Measurements from ENCODE around the gene HSPB6. TPM values are rescaled to one million over a fixed set of nuclear protein-coding genes. Genes with fewer than 3 reads are reported as not detected.

Gene HSPB6
- total and polyA plus RNA-seq, 2 of the 8 experiments (the other 6 are each of a cell fraction or from before 2014, with no cell fraction given): 0.91 TPM; not detected in 1

DNA sequence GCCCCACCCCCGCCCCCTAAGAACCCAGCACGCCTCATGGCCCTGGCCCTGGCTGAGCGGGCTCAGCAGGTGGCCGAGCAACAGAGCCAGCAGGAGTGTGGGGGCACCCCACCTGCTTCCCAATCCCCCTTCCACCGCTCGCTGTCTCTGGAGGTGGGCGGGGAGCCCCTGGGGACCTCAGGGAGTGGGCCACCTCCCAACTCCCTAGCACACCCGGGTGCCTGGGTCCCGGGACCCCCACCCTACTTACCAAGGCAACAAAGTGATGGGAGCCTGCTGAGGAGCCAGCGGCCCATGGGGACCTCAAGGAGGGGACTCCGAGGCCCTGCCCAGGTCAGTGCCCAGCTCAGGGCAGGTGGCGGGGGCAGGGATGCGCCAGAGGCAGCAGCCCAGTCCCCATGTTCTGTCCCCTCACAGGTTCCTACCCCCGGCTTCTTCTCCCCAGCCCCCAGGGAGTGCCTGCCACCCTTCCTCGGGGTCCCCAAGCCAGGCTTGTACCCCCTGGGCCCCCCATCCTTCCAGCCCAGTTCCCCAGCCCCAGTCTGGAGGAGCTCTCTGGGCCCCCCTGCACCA lies 30.5 kb upstream of the HSPB6 start:
- H3K4me2 ChIP-seq (ENCODE audit: insufficient read depth in 1 of 2, low read depth in 2 of 2, low read length in 2 of 2): no peak overlapping the region
- TF ChIP-seq SAP30 (IDR thresholded peaks at IDR 0.05; ENCODE audit: insufficient read depth, insufficient replicate concordance, low read length) (no peak), SIN3A (conservative IDR thresholded peaks at IDR 0.05 in 1 of 2, IDR thresholded peaks at IDR 0.05 in 1 of 2; ENCODE audit: low read depth in 1 of 2, low read length in 2 of 2) (no peak), CEBPB (IDR thresholded peaks at IDR 0.05; ENCODE audit: low read depth, low read length) (no peak), RBBP5 (IDR thresholded peaks at IDR 0.05; ENCODE audit: borderline replicate concordance, low read depth, low read length) (no peak), BRCA1 (IDR thresholded peaks at IDR 0.05; ENCODE audit: low read depth, low read length) (no peak), POLR2A (IDR thresholded peaks at IDR 0.05; ENCODE audit: control extremely low read depth in 1 of 2, low read depth in 2 of 2, low read length in 2 of 2) (no peak), SIX5 (IDR thresholded peaks at IDR 0.05; ENCODE audit: low read depth, low read length) (no peak), GTF2F1 (IDR thresholded peaks at IDR 0.05; ENCODE audit: borderline replicate concordance, low read depth, low read length) (no peak), RXRA (IDR thresholded peaks at IDR 0.05; ENCODE audit: insufficient read depth, low read depth, low read length) (no peak), TEAD4 (IDR thresholded peaks at IDR 0.05; ENCODE audit: low read depth, low read length) (no peak)
- H4K5ac ChIP-seq (ENCODE audit: insufficient read length, low read depth, low read length): no peak overlapping the region
- H2BK15ac ChIP-seq (ENCODE audit: low read length): no peak overlapping the region
- H2BK20ac ChIP-seq (ENCODE audit: low read length): no peak overlapping the region
- H2AFZ ChIP-seq (ENCODE audit: low read length): no peak overlapping the region
- DNase-seq (ENCODE audit: low read depth in 1 of 2, low spot score in 2 of 2): no peak
- H3K23ac ChIP-seq (ENCODE audit: insufficient read length): no peak overlapping the region
- 87% methylated on average over 6 of the region's 15 CpGs; no CpG with 5 or more reads in 1 of the 2 experiments for WGBS, 2 experiments (ENCODE audit: extremely low coverage in 1 of 2, insufficient coverage in 1 of 2, insufficient read length in 1 of 2, insufficient replicate concordance in 2 of 2, low coverage in 1 of 2, low lambda C conversion rate in 2 of 2, missing lambda C conversion rate in 1 of 2)
- no peak overlapping the region for H2BK5ac ChIP-seq (ENCODE audit: low read depth, low read length)
- H3K27me3 ChIP-seq (replicated peaks in 1 of 4; ENCODE audit: control insufficient read depth in 3 of 4, extremely low read depth in 1 of 4, insufficient read depth in 3 of 4, low read length in 3 of 4): no peaks in the 10 kb centered on the region; a peak in 1 of 7 replicates
- H2BK12ac ChIP-seq (ENCODE audit: low read depth, low read length): no peak overlapping the region
- H3K4me1 ChIP-seq (replicated peaks in 1 of 4; ENCODE audit: control insufficient read depth in 3 of 4, insufficient read depth in 4 of 4, low read length in 3 of 4): peaks cover 0 to 11% (median 4%) of the 10 kb centered on the region in 4 experiments; a peak in 5 of 7 replicates
- H3K18ac ChIP-seq (ENCODE audit: extremely low read depth, low read length): no peak overlapping the region
- H3K79me2 ChIP-seq (ENCODE audit: control insufficient read depth in 1 of 2, insufficient read depth in 2 of 2, low read length in 2 of 2): no peaks in the 10 kb centered on the region
- POLR2A ChIA-PET (ENCODE audit: partially characterized antibody): interaction anchor here (0.8 to 1.6 kb wide), 2 partner anchors 9 to 62 kb away, joined by 4 to 5 read pairs; no protein-coding TSS in a partner anchor
- no peaks in the 10 kb centered on the region for H3K79me1 ChIP-seq (ENCODE audit: low read depth, low read length)
- FAIRE-seq: no peak
- H3K9me3 ChIP-seq (ENCODE audit: insufficient read depth in 2 of 2, low read depth in 1 of 2, low read length in 1 of 2): no peaks in the 10 kb centered on the region
- H4K20me1 ChIP-seq (replicated peaks in 1 of 2; ENCODE audit: control insufficient read depth in 1 of 2, insufficient read depth in 2 of 2, low read length in 2 of 2): peaks cover 3 to 14% of the 10 kb centered on the region in 2 experiments
- no peak overlapping the region for H2AK5ac ChIP-seq (ENCODE audit: low read depth, low read length)
- H4K8ac ChIP-seq (ENCODE audit: extremely low read depth, insufficient read depth, low read length): no peak overlapping the region
- no peak overlapping the region for H3K9ac ChIP-seq (replicated peaks in 1 of 4; ENCODE audit: extremely low read depth in 1 of 4, low read depth in 3 of 4, low read length in 3 of 4)
- H3K27ac ChIP-seq (ENCODE audit: low read depth, low read length): no peak overlapping the region
- no peaks in the 10 kb centered on the region for H3K36me3 ChIP-seq (ENCODE audit: control insufficient read depth in 2 of 4, insufficient read depth in 4 of 4, low read length in 3 of 4)
- H3K4me3 ChIP-seq (ENCODE audit: extremely low read depth in 1 of 4, insufficient read depth in 2 of 4, low read depth in 3 of 4, low read length in 4 of 4): no peak overlapping the region
- no peak overlapping the region for H2BK120ac ChIP-seq (replicated peaks; ENCODE audit: low read depth, low read length)
- H4K91ac ChIP-seq (replicated peaks; ENCODE audit: insufficient read length, low read length): no peak overlapping the region
- no peak overlapping the region for H3K4ac ChIP-seq (replicated peaks; ENCODE audit: insufficient read length, low read depth, low read length)
- no peak overlapping the region for H3K56ac ChIP-seq (replicated peaks; ENCODE audit: insufficient read length, low read depth, low read length)
- CTCF ChIA-PET (ENCODE audit: partially characterized antibody): interaction anchor here (0.7 to 3.8 kb wide), 4 partner anchors 10 to 190 kb away, joined by 3 to 13 read pairs (median 4); no protein-coding TSS in a partner anchor
- no peak overlapping the region for H3K14ac ChIP-seq (ENCODE audit: insufficient read length)
- peaks cover 11% of the 10 kb centered on the region for H3K23me2 ChIP-seq (ENCODE audit: low read depth, low read length)

All from H1 (cell line).